Measurements from ENCODE around the gene ZFP92. TPM values are rescaled to one million over a fixed set of nuclear protein-coding genes. Genes with fewer than 3 reads are reported as not detected.

ZFP92 gene
- total RNA-seq, 1 donor from 2014 or later = 0.96 TPM

DNA sequence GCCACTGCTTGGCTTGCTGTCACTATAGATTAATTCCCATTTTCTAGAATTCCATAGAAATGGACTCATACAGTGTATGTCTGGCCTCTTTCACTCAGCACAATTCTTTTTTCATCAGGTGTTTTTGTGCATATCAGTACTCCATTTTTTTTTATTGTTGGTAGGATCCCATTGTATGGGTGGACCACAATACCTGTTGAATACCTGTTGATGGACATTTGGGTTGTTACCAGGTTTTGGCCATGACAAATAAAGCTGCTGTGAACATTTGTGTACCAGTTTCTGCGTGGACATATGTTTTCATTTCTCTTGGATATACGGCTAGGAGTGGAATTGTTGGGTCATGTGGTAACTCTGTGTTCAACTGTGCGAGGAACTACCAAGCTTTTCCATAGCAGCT lies 14.9 kb downstream of the ZFP92 start:
- intact Hi-C loops (cut with DNase I) = no loop called here
- Histone ChIP-seq H3K27ac (no peak overlapping the region), H3K4me1 (no peaks in the 10 kb centered on the region), H3K27me3 (no peaks in the 10 kb centered on the region), H3K9me3 (peaks cover 0 to 7% of the 10 kb centered on the region in 2 donors), H3K36me3 (no peaks in the 10 kb centered on the region), H3K4me3 (no peak overlapping the region)
- no peak for TF ChIP-seq CTCF (IDR thresholded peaks at IDR 0.05)
- DNase-seq (ENCODE audit: low spot score in 2 of 2) = no peak

- Histone ChIP-seq H3K27me3 (no peaks in the 10 kb centered on the region), H3K9me3 (peaks cover 0 to 7% of the 10 kb centered on the region in 2 donors), H3K4me3 (no peak overlapping the region), H3K4me1 (no peaks in the 10 kb centered on the region), H3K27ac (no peak overlapping the region), H3K36me3 (no peaks in the 10 kb centered on the region)
- intact Hi-C loops (cut with DNase I) = no loop called here
- no peak for TF ChIP-seq CTCF (IDR thresholded peaks at IDR 0.05)
- DNase-seq (ENCODE audit: low spot score in 2 of 2) = no peak
Measured at GRCh38 chrX:153430796-153431195, 19.5 kb downstream of the ZFP92 start.

- Histone ChIP-seq H3K4me3 (no peak overlapping the region), H3K27me3 (no peaks in the 10 kb centered on the region), H3K36me3 (no peaks in the 10 kb centered on the region), H3K27ac (no peak overlapping the region), H3K9me3 (peaks cover 0 to 7% of the 10 kb centered on the region in 2 donors), H3K4me1 (no peaks in the 10 kb centered on the region)
- intact Hi-C loops (cut with DNase I) = no loop called here
- DNase-seq (ENCODE audit: low spot score in 2 of 2) = no peak
- TF ChIP-seq CTCF (IDR thresholded peaks at IDR 0.05) = no peak
Measured at GRCh38 chrX:153433161-153433680, 21.9 kb downstream of the ZFP92 start.

GRCh38 chrX:153433781-153434285 lies 22.6 kb downstream of the ZFP92 start:
- DNase-seq (ENCODE audit: low spot score in 2 of 2) = no peak
- Histone ChIP-seq H3K27ac (no peak overlapping the region), H3K4me1 (no peaks in the 10 kb centered on the region), H3K27me3 (no peaks in the 10 kb centered on the region), H3K4me3 (no peak overlapping the region), H3K9me3 (peaks cover 0 to 7% of the 10 kb centered on the region in 2 donors), H3K36me3 (no peaks in the 10 kb centered on the region)
- intact Hi-C loops (cut with DNase I) = no loop called here
- no peak for TF ChIP-seq CTCF (IDR thresholded peaks at IDR 0.05)

- Histone ChIP-seq H3K4me1 (no peaks in the 10 kb centered on the region), H3K9me3 (peaks cover 0 to 7% of the 10 kb centered on the region in 2 donors), H3K27ac (no peak overlapping the region), H3K27me3 (no peaks in the 10 kb centered on the region), H3K36me3 (no peaks in the 10 kb centered on the region), H3K4me3 (no peak overlapping the region)
- no peak for DNase-seq (ENCODE audit: low spot score in 2 of 2)
- TF ChIP-seq CTCF (IDR thresholded peaks at IDR 0.05) = no peak
- intact Hi-C loops (cut with DNase I) = no loop called here
Measured at GRCh38 chrX:153434801-153435200, 23.5 kb downstream of the ZFP92 start.

- intact Hi-C loops (cut with DNase I) = no loop called here
- no peak overlapping the region for H3K4me3 ChIP-seq
- no peak for TF ChIP-seq CTCF (IDR thresholded peaks at IDR 0.05)
- no peaks in the 10 kb centered on the region for H3K4me1 ChIP-seq
- no peak overlapping the region for H3K27ac ChIP-seq
- no peaks in the 10 kb centered on the region for H3K27me3 ChIP-seq
- H3K36me3 ChIP-seq = no peaks in the 10 kb centered on the region
- peaks cover 0 to 3% of the 10 kb centered on the region in 2 donors for H3K9me3 ChIP-seq
- no peak for DNase-seq (ENCODE audit: low spot score in 2 of 2)
Measured at GRCh38 chrX:153435845-153436244, 24.6 kb downstream of the ZFP92 start.
